Measurements from ENCODE around the gene APMAP.
A peak's percentile ranks its signal among the peaks of the same experiment; 100 is the strongest.
"Not testable (repeated sequence)": the region's sequence is repeated elsewhere in the genome, so short reads cannot be mapped to it uniquely, and the experiment has no call there.

Gene APMAP

GRCh38 chr20:24929259-24929658 is 63.3 kb downstream of the APMAP start:
- not testable (repeated sequence) for DNase-seq (ENCODE audit: low read depth, low spot score); H3K4me3 ChIP-seq (ENCODE audit: low read length)

- not testable (repeated sequence) for H3K4me3 ChIP-seq (ENCODE audit: low read length); DNase-seq (ENCODE audit: low read depth, low spot score)
These were observed 71.8 kb downstream of the APMAP start for GRCh38 chr20:24920706-24921105.

GRCh38 chr20:24919665-24920064 is 72.9 kb downstream of the APMAP start:
- DNase-seq (ENCODE audit: low read depth, low spot score); H3K4me3 ChIP-seq (ENCODE audit: low read length): not testable (repeated sequence)

GRCh38 chr20:24918579-24919566 is 73.7 kb downstream of the APMAP start:
- H3K4me3 ChIP-seq (ENCODE audit: low read length): no peak overlapping the region
- no peak for DNase-seq (ENCODE audit: low read depth, low spot score)

GRCh38 chr20:24917797-24918578 is 74.6 kb downstream of the APMAP start:
- DNase-seq (ENCODE audit: low read depth, low spot score): peak; percentile 45
- no peak overlapping the region for H3K4me3 ChIP-seq (ENCODE audit: low read length)

GRCh38 chr20:24917056-24917455 is 75.5 kb downstream of the APMAP start:
- DNase-seq (ENCODE audit: low read depth, low spot score): no peak
- no peak overlapping the region for H3K4me3 ChIP-seq (ENCODE audit: low read length)

- DNase-seq (ENCODE audit: low read depth, low spot score): no peak
- no peak overlapping the region for H3K4me3 ChIP-seq (ENCODE audit: low read length)
These were observed 76.1 kb downstream of the APMAP start for GRCh38 chr20:24916412-24916811.

- DNase-seq (ENCODE audit: low read depth, low spot score): no peak
- H3K4me3 ChIP-seq (ENCODE audit: low read length): no peak overlapping the region
These were observed 76.7 kb downstream of the APMAP start for GRCh38 chr20:24915892-24916291.

GRCh38 chr20:24915440-24915839 is 77.1 kb downstream of the APMAP start:
- no peak for DNase-seq (ENCODE audit: low read depth, low spot score)
- no peak overlapping the region for H3K4me3 ChIP-seq (ENCODE audit: low read length)

- DNase-seq (ENCODE audit: low read depth, low spot score): no peak
- H3K4me3 ChIP-seq (ENCODE audit: low read length): no peak overlapping the region
These were observed 77.9 kb downstream of the APMAP start for GRCh38 chr20:24914388-24915241.

- no peak overlapping the region for H3K4me3 ChIP-seq (ENCODE audit: low read length)
- no peak for DNase-seq (ENCODE audit: low read depth, low spot score)
These were observed 79.4 kb downstream of the APMAP start for GRCh38 chr20:24913076-24913628.

Data from Jurkat, Clone E6-1 (cell line).